GM23248 (cell line): ENCODE data around the gene PAQR4.

ENCODE experiments used
- EZH2 ChIP-seq: fragments of 200-600 bp; sonication (generic); IDR thresholded peaks from 2 replicates; pipeline ENCODE4 v1.6.1; 2018; ENCODE audit warnings: antibody characterized with exemption, mild to moderate bottlenecking; ENCODE audit not compliant: insufficient read depth, poor library complexity, severe bottlenecking
- EZH2phosphoT487 ChIP-seq: fragments of 200-600 bp; sonication (generic); IDR thresholded peaks from 2 replicates; pipeline ENCODE4 v1.6.1; 2018; ENCODE audit warnings: antibody characterized with exemption, moderate library complexity, mild to moderate bottlenecking, low read depth; ENCODE audit not compliant: insufficient read depth

DNA sequence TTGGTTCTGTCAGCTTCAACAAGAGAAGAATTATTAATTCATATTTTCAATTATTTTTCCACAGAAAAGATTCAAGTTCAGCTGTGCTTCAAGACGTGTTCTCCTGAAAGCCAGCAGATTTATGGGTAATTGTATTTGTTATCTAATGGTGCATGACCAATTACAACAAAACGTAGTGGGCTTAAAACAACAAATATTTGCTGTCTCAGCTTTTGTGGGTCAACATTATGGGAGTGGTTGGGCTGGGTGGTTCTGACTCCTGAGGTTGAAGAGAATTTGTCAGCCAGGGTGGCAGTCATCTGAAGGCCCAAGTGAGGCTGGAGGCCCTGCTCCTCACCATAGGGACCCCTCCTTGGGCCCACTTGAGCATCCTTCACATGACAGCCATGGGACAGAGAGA is 29.2 kb upstream of the PAQR4 start:
- TF ChIP-seq EZH2phosphoT487: no peak
- no peak for TF ChIP-seq EZH2
